ENCODE results near the gene ARHGAP15.
A peak's percentile ranks its signal among the peaks of the same experiment; 100 is the strongest.

ARHGAP15 gene

DNA sequence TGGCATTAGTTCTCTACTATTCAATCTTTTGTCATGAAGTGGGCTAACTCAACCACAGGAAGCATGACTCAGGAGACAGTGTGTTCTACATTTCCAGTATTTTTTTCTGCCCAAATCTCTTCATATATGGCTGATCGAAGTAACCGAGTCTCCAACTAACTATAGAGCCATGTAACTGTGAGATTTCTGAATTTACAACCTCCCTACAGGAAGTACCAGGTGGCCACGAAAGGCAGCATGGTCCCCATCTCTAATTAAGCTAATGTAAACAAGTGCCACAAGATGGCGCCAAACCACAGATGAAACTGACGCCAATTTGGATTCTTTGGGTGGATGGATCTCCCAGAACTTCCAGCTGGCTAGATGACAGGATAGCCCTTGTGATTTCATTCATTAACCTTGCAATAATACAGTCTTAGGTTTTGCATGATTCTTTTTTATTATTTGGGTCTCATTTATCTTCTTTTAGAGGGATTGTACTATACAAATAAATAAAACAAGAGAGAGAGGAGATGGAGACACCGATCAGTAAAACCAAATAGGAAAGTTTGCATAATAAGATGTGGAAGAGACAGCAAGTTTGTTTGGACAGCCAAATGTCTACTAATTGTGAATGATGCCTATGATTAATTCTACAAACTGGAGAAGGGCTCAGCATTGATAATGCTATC, 18.3 kb upstream of the ARHGAP15 start:
- TF ChIP-seq, protein P1, sequence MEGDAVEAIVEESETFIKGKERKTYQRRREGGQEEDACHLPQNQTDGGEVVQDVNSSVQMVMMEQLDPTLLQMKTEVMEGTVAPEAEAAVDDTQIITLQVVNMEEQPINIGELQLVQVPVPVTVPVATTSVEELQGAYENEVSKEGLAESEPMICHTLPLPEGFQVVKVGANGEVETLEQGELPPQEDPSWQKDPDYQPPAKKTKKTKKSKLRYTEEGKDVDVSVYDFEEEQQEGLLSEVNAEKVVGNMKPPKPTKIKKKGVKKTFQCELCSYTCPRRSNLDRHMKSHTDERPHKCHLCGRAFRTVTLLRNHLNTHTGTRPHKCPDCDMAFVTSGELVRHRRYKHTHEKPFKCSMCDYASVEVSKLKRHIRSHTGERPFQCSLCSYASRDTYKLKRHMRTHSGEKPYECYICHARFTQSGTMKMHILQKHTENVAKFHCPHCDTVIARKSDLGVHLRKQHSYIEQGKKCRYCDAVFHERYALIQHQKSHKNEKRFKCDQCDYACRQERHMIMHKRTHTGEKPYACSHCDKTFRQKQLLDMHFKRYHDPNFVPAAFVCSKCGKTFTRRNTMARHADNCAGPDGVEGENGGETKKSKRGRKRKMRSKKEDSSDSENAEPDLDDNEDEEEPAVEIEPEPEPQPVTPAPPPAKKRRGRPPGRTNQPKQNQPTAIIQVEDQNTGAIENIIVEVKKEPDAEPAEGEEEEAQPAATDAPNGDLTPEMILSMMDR (conservative IDR thresholded peaks at IDR 0.05), result peak; percentile 80
- no peak overlapping the region for H3K27ac ChIP-seq

DNA sequence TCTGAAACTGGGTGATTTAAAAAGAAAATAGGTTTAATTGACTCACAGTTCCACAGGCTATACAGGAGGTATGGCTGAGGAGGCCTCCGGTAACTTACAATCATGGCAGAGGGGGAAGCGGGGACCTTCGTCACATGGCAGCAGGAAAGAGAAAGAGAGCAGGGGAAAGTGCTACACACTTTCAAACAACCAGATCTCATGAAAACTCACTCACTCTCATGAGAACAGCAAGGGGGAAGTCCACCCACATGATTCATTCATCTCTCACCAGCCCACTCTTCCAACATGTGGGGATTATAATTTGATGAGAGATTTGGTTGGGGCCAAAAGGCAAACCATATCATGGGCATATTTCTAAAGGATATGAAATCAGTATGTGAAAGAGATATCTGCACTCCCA, 12.0 kb upstream of the ARHGAP15 start:
- TF ChIP-seq, protein P1 (conservative IDR thresholded peaks at IDR 0.05), result no peak
- H3K27ac ChIP-seq, result no peak overlapping the region

DNA sequence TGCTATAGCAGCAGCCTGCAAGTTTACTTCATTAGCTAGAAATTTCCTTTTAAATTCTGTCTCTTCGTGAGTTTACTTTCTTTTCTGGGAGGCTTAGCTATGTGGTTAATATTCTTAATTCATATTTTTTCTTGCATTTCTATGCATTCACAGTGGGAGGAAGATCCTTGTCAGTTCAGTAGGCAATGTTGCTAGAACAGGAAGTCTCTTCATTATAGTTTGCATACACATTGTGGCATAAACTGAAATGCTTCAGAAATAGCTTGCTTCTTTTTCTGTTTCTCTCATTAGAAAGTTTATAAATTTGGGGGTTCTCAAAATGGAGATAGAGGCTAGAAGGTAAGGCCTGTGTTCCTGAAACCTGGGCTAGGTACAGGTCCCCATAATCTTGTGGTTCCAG, 8.1 kb upstream of the ARHGAP15 start:
- TF ChIP-seq, protein P1 (conservative IDR thresholded peaks at IDR 0.05), result no peak
- no peak overlapping the region for H3K27ac ChIP-seq

DNA sequence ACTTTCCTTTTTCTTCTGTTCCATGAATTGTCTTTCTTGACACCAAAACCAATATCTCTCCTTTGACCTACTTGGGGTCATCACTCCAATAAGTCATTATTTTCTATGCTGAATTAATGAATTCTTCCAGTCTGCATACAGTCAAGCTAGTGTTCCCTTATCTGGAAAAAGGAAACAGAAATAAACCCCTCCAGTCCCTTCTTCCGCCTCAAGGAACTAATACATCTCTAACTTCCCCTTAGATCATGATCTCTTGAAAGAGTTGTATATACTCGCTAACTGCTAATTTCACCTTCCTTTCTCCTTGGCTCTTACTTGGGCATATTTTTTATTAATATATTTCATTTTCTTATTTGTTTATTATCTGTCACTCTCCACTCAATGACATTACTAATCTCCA, 7.3 kb upstream of the ARHGAP15 start:
- H3K27ac ChIP-seq, result no peak overlapping the region

DNA sequence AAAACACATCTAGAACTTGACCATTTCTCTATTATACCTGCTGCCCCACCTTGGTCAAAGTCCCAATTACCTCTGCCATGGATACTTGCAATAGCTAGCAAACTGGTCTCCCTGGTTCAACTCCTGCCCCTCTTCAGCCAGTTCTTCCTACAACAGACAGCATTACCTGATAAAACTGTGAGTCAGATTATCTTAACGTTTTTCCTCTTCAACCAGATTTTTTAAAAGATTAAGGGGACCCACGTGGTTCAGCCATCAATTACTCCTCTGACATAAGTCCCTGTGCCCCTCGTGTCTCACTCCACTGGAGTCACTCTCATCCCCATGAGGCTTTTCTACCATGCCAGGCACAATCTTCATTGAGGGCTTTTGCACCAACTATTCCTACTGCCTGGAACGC, 5.3 kb upstream of the ARHGAP15 start:
- TF ChIP-seq, protein P1 (conservative IDR thresholded peaks at IDR 0.05), result no peak

More for the DNA sequence above, 7.3 kb upstream of the ARHGAP15 start:
- TF ChIP-seq, protein P1 (conservative IDR thresholded peaks at IDR 0.05), result no peak

DNA sequence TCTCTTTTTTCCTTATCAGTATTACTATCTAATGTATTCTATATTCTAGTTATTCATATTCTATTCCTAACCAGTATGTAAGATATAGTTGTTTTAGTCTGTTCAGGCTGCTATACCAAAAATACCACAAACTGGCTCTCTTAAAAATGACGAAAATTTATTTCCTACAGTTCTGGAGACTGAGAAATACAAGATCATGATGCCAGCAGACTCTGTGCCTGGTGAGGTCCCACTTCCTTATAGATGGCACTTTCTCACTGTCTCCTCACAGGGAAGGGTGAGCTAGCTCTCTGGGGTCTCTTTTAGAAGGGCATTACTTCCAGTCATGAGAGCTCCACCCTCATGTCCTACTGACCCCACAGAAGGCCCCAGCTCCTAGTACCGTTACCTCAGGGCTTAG, 4.8 kb upstream of the ARHGAP15 start:
- H3K27ac ChIP-seq, result no peak overlapping the region
- TF ChIP-seq, protein P1 (conservative IDR thresholded peaks at IDR 0.05), result no peak

More for the DNA sequence above, 5.3 kb upstream of the ARHGAP15 start:
- H3K27ac ChIP-seq, result no peak overlapping the region

DNA sequence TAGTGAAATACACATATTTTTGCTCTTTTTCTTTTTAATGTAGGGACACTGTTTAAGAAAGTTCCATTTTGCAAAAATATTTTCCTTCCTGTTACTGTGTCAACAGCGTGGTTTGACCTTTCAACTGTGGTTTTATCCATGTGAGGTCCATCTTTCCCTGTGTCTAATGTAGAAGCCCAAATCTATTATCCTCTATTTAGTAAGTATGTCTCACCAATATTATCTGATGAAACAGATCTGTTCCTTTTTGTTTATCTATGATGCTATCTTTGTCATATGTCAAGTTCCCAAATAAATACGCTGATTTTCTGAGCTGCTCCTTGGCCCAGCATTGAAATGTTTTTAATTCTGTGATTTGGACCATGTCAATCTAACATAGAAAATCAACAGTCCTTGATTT, 3.5 kb upstream of the ARHGAP15 start:
- H3K27ac ChIP-seq, result peak overlapping the region; percentile 25
- TF ChIP-seq, protein P1 (conservative IDR thresholded peaks at IDR 0.05), result no peak
